ENCODE results near the gene LRRC43.

The LRRC43 gene

GRCh38 chr12:122226366-122227125, 43.6 kb downstream of the LRRC43 start:
- H3K4me3 ChIP-seq (ENCODE audit: low read length in 2 of 2): peak overlapping the region; percentile 67 to 76
- H3K27ac ChIP-seq (ENCODE audit: low read length): peak overlapping the region; percentile 55
- no peaks in the 10 kb centered on the region for H3K27me3 ChIP-seq (ENCODE audit: control insufficient read depth in 1 of 2, insufficient read depth in 2 of 2, low read length in 2 of 2)
- H3K36me3 ChIP-seq (ENCODE audit: control insufficient read depth in 2 of 2, insufficient read depth in 2 of 2, low read length in 2 of 2): peaks cover 15 to 24% of the 10 kb centered on the region in 2 donors
- no peak overlapping the region for H3K9ac ChIP-seq (ENCODE audit: low read length in 2 of 2)
- no peaks in the 10 kb centered on the region for H3K9me3 ChIP-seq (ENCODE audit: control insufficient read depth in 2 of 2, low read length in 2 of 2)
- H3K4me1 ChIP-seq (ENCODE audit: control insufficient read depth, insufficient read depth, low read length): peaks cover 23% of the 10 kb centered on the region

- H3K9me3 ChIP-seq (ENCODE audit: control insufficient read depth in 2 of 2, low read length in 2 of 2): no peaks in the 10 kb centered on the region
- no peaks in the 10 kb centered on the region for H3K27me3 ChIP-seq (ENCODE audit: control insufficient read depth in 1 of 2, insufficient read depth in 2 of 2, low read length in 2 of 2)
- no peak overlapping the region for H3K4me3 ChIP-seq (ENCODE audit: low read length in 2 of 2)
- no peak overlapping the region for H3K9ac ChIP-seq (ENCODE audit: low read length in 2 of 2)
- peaks cover 23% of the 10 kb centered on the region for H3K4me1 ChIP-seq (ENCODE audit: control insufficient read depth, insufficient read depth, low read length)
- H3K36me3 ChIP-seq (ENCODE audit: control insufficient read depth in 2 of 2, insufficient read depth in 2 of 2, low read length in 2 of 2): peaks cover 17 to 23% of the 10 kb centered on the region in 2 donors
- peak overlapping the region; percentile 55 for H3K27ac ChIP-seq (ENCODE audit: low read length)
These were observed 44.4 kb downstream of the LRRC43 start for GRCh38 chr12:122227341-122227740.

- Histone ChIP-seq H3K36me3 (ENCODE audit: control insufficient read depth in 2 of 2, insufficient read depth in 2 of 2, low read length in 2 of 2) (peaks cover 14 to 25% of the 10 kb centered on the region in 2 donors), H3K9me3 (ENCODE audit: control insufficient read depth in 2 of 2, low read length in 2 of 2) (no peaks in the 10 kb centered on the region), H3K4me1 (ENCODE audit: control insufficient read depth, insufficient read depth, low read length) (peaks cover 23% of the 10 kb centered on the region), H3K4me3 (ENCODE audit: low read length in 2 of 2) (no peak overlapping the region), H3K27me3 (ENCODE audit: control insufficient read depth in 1 of 2, insufficient read depth in 2 of 2, low read length in 2 of 2) (no peaks in the 10 kb centered on the region), H3K27ac (ENCODE audit: low read length) (no peak overlapping the region), H3K9ac (ENCODE audit: low read length in 2 of 2) (no peak overlapping the region)
These were observed 45.2 kb downstream of the LRRC43 start for GRCh38 chr12:122228092-122228491.

- Histone ChIP-seq H3K27ac (ENCODE audit: low read length) (no peak overlapping the region), H3K27me3 (ENCODE audit: control insufficient read depth in 1 of 2, insufficient read depth in 2 of 2, low read length in 2 of 2) (no peaks in the 10 kb centered on the region), H3K4me1 (ENCODE audit: control insufficient read depth, insufficient read depth, low read length) (peaks cover 7% of the 10 kb centered on the region), H3K9ac (ENCODE audit: low read length in 2 of 2) (no peak overlapping the region), H3K4me3 (ENCODE audit: low read length in 2 of 2) (no peak overlapping the region), H3K9me3 (ENCODE audit: control insufficient read depth in 2 of 2, low read length in 2 of 2) (no peaks in the 10 kb centered on the region), H3K36me3 (ENCODE audit: control insufficient read depth in 2 of 2, insufficient read depth in 2 of 2, low read length in 2 of 2) (peaks cover 23 to 39% of the 10 kb centered on the region in 2 donors)
These were observed 47.9 kb downstream of the LRRC43 start for GRCh38 chr12:122230798-122231197.

- H3K4me1 ChIP-seq (ENCODE audit: control insufficient read depth, insufficient read depth, low read length): no peaks in the 10 kb centered on the region
- no peak overlapping the region for H3K9ac ChIP-seq (ENCODE audit: low read length in 2 of 2)
- no peak overlapping the region for H3K4me3 ChIP-seq (ENCODE audit: low read length in 2 of 2)
- H3K27me3 ChIP-seq (ENCODE audit: control insufficient read depth in 1 of 2, insufficient read depth in 2 of 2, low read length in 2 of 2): no peaks in the 10 kb centered on the region
- H3K27ac ChIP-seq (ENCODE audit: low read length): no peak overlapping the region
- H3K9me3 ChIP-seq (ENCODE audit: control insufficient read depth in 2 of 2, low read length in 2 of 2): no peaks in the 10 kb centered on the region
- peaks cover 25 to 46% of the 10 kb centered on the region in 2 donors for H3K36me3 ChIP-seq (ENCODE audit: control insufficient read depth in 2 of 2, insufficient read depth in 2 of 2, low read length in 2 of 2)
These were observed 49.8 kb downstream of the LRRC43 start for GRCh38 chr12:122232691-122233090.

GRCh38 chr12:122235741-122236140, 52.8 kb downstream of the LRRC43 start:
- H3K4me3 ChIP-seq (ENCODE audit: low read length in 2 of 2): no peak overlapping the region
- H3K9ac ChIP-seq (ENCODE audit: low read length in 2 of 2): no peak overlapping the region
- H3K36me3 ChIP-seq (ENCODE audit: control insufficient read depth in 2 of 2, insufficient read depth in 2 of 2, low read length in 2 of 2): peaks cover 28 to 43% of the 10 kb centered on the region in 2 donors
- H3K4me1 ChIP-seq (ENCODE audit: control insufficient read depth, insufficient read depth, low read length): no peaks in the 10 kb centered on the region
- H3K27me3 ChIP-seq (ENCODE audit: control insufficient read depth in 1 of 2, insufficient read depth in 2 of 2, low read length in 2 of 2): no peaks in the 10 kb centered on the region
- H3K9me3 ChIP-seq (ENCODE audit: control insufficient read depth in 2 of 2, low read length in 2 of 2): no peaks in the 10 kb centered on the region
- H3K27ac ChIP-seq (ENCODE audit: low read length): no peak overlapping the region

- H3K27me3 ChIP-seq (ENCODE audit: control insufficient read depth in 1 of 2, insufficient read depth in 2 of 2, low read length in 2 of 2): no peaks in the 10 kb centered on the region
- peaks cover 12 to 38% of the 10 kb centered on the region in 2 donors for H3K36me3 ChIP-seq (ENCODE audit: control insufficient read depth in 2 of 2, insufficient read depth in 2 of 2, low read length in 2 of 2)
- no peaks in the 10 kb centered on the region for H3K4me1 ChIP-seq (ENCODE audit: control insufficient read depth, insufficient read depth, low read length)
- H3K4me3 ChIP-seq (ENCODE audit: low read length in 2 of 2): no peak overlapping the region
- H3K9me3 ChIP-seq (ENCODE audit: control insufficient read depth in 2 of 2, low read length in 2 of 2): no peaks in the 10 kb centered on the region
- no peak overlapping the region for H3K9ac ChIP-seq (ENCODE audit: low read length in 2 of 2)
- H3K27ac ChIP-seq (ENCODE audit: low read length): no peak overlapping the region
These were observed 55.9 kb downstream of the LRRC43 start for GRCh38 chr12:122238861-122239260.

- Histone ChIP-seq H3K9ac (ENCODE audit: low read length in 2 of 2) (no peak overlapping the region), H3K27me3 (ENCODE audit: control insufficient read depth in 1 of 2, insufficient read depth in 2 of 2, low read length in 2 of 2) (no peaks in the 10 kb centered on the region), H3K36me3 (ENCODE audit: control insufficient read depth in 2 of 2, insufficient read depth in 2 of 2, low read length in 2 of 2) (peaks cover 3 to 29% of the 10 kb centered on the region in 2 donors), H3K27ac (ENCODE audit: low read length) (no peak overlapping the region), H3K4me3 (ENCODE audit: low read length in 2 of 2) (no peak overlapping the region), H3K9me3 (ENCODE audit: control insufficient read depth in 2 of 2, low read length in 2 of 2) (no peaks in the 10 kb centered on the region), H3K4me1 (ENCODE audit: control insufficient read depth, insufficient read depth, low read length) (no peaks in the 10 kb centered on the region)
These were observed 61.0 kb downstream of the LRRC43 start for GRCh38 chr12:122243965-122244364.

GRCh38 chr12:122244565-122245371, 61.8 kb downstream of the LRRC43 start:
- H3K27me3 ChIP-seq (ENCODE audit: control insufficient read depth in 1 of 2, insufficient read depth in 2 of 2, low read length in 2 of 2): no peaks in the 10 kb centered on the region
- H3K4me1 ChIP-seq (ENCODE audit: control insufficient read depth, insufficient read depth, low read length): no peaks in the 10 kb centered on the region
- H3K4me3 ChIP-seq (ENCODE audit: low read length in 2 of 2): no peak overlapping the region
- H3K27ac ChIP-seq (ENCODE audit: low read length): no peak overlapping the region
- no peak overlapping the region for H3K9ac ChIP-seq (ENCODE audit: low read length in 2 of 2)
- H3K9me3 ChIP-seq (ENCODE audit: control insufficient read depth in 2 of 2, low read length in 2 of 2): no peaks in the 10 kb centered on the region
- H3K36me3 ChIP-seq (ENCODE audit: control insufficient read depth in 2 of 2, insufficient read depth in 2 of 2, low read length in 2 of 2): peaks cover 6 to 29% of the 10 kb centered on the region in 2 donors

- Histone ChIP-seq H3K9me3 (ENCODE audit: control insufficient read depth in 2 of 2, low read length in 2 of 2) (no peaks in the 10 kb centered on the region), H3K36me3 (ENCODE audit: control insufficient read depth in 2 of 2, insufficient read depth in 2 of 2, low read length in 2 of 2) (peaks cover 8 to 34% of the 10 kb centered on the region in 2 donors), H3K4me1 (ENCODE audit: control insufficient read depth, insufficient read depth, low read length) (no peaks in the 10 kb centered on the region)
These were observed 62.6 kb downstream of the LRRC43 start for GRCh38 chr12:122245553-122245952.

More at GRCh38 chr12:122245553-122245952, 62.6 kb downstream of the LRRC43 start:
- Histone ChIP-seq H3K27me3 (ENCODE audit: control insufficient read depth in 1 of 2, insufficient read depth in 2 of 2, low read length in 2 of 2) (no peaks in the 10 kb centered on the region), H3K4me3 (ENCODE audit: low read length in 2 of 2) (no peak overlapping the region), H3K9ac (ENCODE audit: low read length in 2 of 2) (no peak overlapping the region), H3K27ac (ENCODE audit: low read length) (no peak overlapping the region)

Measured in stomach smooth muscle (tissue), 2 donors.